ENCODE measurements around the gene APH1B. TPM values are rescaled to one million over a fixed set of nuclear protein-coding genes. Genes with fewer than 3 reads are reported as not detected.

Gene APH1B
- polyA plus RNA-seq, 3 donors: 16.1 to 20.0 (median 17.7) TPM

GRCh38 chr15:63244976-63245645, 32.3 kb upstream of the APH1B start:
- DNase-seq (ENCODE audit: extremely low read depth in 1 of 11, low read depth in 9 of 11, low spot score in 4 of 11): no peak

- DNase-seq (ENCODE audit: extremely low read depth in 1 of 11, low read depth in 9 of 11, low spot score in 4 of 11): no peak
Measured at GRCh38 chr15:63246691-63247469, 30.5 kb upstream of the APH1B start.

DNA sequence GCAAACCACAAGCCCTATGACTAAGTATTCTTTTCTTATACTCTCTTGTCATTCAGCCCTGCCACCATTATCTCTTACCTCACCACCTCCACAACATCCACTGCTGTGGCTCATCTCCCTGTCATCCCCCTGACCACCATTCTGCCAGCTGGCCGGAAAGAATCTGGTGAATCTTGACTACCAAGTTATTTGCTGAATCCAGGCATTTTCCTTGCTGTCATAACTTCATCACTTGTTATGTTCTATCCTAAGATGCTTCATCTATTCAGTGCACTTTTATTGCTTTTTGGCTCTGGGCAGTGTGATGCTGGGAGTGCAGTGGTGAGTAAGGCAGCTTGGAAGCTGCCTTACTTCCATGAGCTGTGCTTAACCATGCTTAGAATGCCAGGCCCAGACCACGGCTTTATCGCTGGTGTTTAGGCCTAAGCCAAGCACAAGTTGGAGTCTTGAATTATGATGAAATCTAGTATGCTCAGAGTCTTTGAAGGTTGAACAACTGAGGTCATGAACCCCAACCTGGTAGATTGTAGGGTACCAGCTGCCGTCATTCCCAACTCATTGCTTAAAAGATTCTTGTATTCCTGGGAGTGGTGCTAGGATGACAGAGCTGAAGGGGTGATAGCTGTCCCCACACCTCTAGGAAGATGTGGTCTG, 27.0 kb upstream of the APH1B start:
- DNase-seq (ENCODE audit: extremely low read depth in 1 of 11, low read depth in 9 of 11, low spot score in 4 of 11): no peak

GRCh38 chr15:63251701-63252100, 25.7 kb upstream of the APH1B start:
- DNase-seq (ENCODE audit: extremely low read depth in 1 of 11, low read depth in 9 of 11, low spot score in 4 of 11): no peak

DNA sequence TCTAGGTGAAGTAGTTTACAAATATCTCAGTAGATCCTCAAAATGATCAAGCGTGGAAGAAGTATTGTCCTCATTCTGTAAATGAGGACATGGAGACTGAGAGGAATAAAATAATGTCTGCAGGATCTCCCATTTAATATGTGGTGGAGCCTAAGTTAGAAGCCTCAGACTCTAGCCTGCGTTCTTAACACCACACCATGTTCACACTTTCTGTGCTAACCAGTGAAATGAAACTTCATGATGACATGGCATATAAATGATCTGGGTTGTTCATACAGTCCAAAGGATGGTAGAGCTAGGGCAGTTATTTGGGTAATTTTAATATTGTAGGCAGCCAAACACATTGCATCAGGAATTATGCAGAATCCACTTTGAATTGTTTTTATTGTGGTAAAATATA, 25.1 kb upstream of the APH1B start:
- no peak for DNase-seq (ENCODE audit: extremely low read depth in 1 of 11, low read depth in 9 of 11, low spot score in 4 of 11)

GRCh38 chr15:63254991-63255390, 22.4 kb upstream of the APH1B start:
- DNase-seq (ENCODE audit: extremely low read depth in 1 of 11, low read depth in 9 of 11, low spot score in 4 of 11): no peak

DNA sequence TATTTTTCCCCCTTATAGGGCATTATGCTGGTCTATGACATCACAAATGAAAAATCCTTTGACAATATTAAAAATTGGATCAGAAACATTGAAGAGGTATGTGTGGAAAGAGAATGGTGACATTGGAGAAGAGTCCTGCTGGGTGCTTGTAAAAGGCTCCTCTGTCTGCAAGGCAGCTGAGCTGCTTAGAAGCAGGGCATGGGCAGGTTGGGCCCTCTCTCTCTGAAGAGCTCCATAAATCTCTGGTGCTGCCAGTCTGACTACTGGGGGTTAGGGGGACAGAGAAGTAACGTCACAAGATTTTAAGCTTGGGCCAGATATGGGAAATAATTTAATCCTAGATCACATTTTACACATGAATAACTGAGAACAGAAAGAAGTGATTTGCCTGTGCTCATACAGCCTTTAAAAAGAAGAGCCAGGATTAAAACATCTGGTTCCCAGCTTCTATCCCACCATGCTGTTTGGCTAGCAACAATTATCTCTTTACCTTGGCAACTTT, 21.9 kb upstream of the APH1B start:
- no peak for DNase-seq (ENCODE audit: extremely low read depth in 1 of 11, low read depth in 9 of 11, low spot score in 4 of 11)

DNA sequence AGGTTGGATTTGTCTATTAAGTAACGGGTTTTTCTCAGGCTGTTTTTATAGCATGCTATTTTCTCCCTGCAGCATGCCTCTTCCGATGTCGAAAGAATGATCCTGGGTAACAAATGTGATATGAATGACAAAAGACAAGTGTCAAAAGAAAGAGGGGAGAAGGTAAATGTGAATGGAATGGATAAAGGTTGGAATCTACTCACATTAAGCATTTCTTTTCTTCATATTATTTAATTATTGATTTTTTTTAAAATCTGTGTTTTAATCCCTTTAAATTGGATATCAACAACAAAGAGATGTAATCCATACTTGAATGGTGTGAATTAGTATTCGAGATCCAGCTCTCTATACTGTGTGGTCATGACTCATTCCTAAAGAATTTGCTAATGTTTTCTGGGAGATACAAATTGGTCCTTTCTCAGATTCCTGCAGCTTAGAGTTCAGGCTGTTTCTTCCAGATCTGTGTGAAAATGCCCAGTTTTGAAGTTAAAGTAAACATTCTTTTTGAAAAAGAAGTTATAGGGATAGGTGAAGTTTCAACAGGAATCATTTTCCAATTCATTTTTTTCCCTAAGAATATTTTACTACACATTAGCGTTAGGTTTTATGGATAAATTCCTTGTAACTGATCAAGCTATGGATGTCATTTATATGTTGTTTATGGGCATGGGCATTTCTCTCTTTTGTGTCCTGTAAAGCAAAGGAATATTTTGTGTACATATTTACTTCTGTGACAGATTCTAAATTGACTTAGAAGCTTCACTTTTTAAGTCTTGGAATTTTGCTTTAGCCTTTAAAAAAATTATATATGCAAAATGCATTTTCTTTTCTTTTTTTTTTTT, 20.8 kb upstream of the APH1B start:
- DNase-seq (ENCODE audit: extremely low read depth in 1 of 11, low read depth in 9 of 11, low spot score in 4 of 11): no peak

- DNase-seq (ENCODE audit: extremely low read depth in 1 of 11, low read depth in 9 of 11, low spot score in 4 of 11): no peak
Measured at GRCh38 chr15:63258658-63259057, 18.7 kb upstream of the APH1B start.

GRCh38 chr15:63260791-63261190, 16.6 kb upstream of the APH1B start:
- no peak for DNase-seq (ENCODE audit: extremely low read depth in 1 of 11, low read depth in 9 of 11, low spot score in 4 of 11)

DNA sequence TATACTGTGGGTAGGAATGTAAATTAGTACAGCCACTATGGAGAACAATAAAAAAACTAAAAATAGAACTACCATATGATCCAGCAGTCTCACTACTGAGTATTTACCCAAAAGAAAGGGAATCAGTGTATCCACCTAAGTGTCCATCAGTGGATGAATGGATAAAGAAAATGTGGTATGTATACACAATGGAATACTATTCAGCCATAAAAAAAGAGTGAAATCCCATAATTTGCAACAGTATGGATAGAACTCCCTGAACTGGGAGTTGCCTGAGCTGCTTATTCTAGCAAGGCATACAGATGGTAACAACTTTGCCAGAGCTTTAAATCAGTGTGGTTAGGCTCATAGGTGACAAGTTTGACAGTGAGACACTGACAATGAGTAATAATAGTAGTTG, 16.1 kb upstream of the APH1B start:
- DNase-seq (ENCODE audit: extremely low read depth in 1 of 11, low read depth in 9 of 11, low spot score in 4 of 11): no peak

DNA sequence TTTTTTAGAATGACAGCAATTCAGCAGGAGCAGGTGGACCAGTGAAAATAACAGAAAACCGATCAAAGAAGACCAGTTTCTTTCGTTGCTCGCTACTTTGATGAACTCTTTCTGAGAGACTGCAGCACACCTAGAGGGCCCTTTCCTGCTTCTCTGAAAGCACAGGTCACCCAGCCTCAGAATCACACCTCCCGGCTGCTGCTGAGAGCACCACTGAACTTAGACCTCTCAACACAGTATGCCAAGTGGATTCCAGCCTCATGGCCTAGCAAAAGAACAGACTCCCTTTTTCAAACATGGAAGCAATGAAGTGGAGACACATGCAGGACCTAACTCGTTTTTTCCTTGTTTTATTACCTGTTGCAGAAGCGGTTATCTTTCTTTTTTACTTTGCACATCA, 13.9 kb upstream of the APH1B start:
- no peak for DNase-seq (ENCODE audit: extremely low read depth in 1 of 11, low read depth in 9 of 11, low spot score in 4 of 11)

DNA sequence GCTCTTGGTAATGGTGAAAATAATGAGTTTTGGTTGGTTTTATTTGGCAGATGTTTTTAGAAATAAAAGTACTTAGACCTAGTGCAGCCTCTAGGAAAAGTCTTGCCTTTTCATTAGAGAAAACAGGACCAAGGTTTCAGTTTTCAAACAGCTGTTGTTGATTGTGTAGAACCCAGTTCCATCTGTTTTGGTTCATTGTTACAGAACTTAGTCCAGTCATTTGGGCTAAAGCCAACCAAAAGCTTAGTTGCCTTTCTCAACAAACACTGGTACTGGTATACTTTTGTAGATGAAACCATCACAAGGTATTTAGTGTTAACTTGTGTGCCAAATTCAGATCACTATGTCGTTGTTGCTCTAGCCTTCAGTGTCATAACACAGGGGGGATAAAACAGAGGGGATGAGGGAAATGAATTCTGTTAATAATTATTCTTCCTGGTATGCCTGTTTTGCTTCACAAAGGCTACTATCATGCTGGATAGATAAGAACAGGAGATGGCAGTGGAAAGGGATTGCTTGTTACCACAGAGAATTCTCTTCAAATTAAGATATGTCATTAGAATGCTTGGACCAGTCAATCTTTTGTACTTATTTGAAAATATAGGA, 12.6 kb upstream of the APH1B start:
- DNase-seq (ENCODE audit: extremely low read depth in 1 of 11, low read depth in 9 of 11, low spot score in 4 of 11): no peak

DNA sequence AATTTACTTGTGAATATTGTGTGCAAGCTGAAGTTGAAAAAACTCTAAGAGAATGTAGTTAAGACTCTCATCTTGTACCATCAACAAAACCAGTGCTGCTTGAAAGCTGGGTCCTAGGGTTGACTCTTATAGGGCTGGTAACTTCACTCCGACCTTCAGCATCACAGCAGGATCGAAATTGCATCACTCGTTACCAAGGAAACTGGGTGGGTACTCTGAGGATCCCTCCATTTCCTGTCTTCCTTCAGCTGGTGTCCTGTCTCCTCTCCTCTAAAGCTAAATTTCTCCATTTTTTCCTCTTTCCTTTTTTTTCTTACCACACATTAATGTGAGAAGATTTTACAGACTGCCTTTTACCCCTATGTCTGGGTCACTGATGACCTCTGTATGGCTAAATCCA, 3.0 kb upstream of the APH1B start:
- DNase-seq (ENCODE audit: extremely low read depth in 1 of 11, low read depth in 9 of 11, low spot score in 4 of 11): no peak

DNA sequence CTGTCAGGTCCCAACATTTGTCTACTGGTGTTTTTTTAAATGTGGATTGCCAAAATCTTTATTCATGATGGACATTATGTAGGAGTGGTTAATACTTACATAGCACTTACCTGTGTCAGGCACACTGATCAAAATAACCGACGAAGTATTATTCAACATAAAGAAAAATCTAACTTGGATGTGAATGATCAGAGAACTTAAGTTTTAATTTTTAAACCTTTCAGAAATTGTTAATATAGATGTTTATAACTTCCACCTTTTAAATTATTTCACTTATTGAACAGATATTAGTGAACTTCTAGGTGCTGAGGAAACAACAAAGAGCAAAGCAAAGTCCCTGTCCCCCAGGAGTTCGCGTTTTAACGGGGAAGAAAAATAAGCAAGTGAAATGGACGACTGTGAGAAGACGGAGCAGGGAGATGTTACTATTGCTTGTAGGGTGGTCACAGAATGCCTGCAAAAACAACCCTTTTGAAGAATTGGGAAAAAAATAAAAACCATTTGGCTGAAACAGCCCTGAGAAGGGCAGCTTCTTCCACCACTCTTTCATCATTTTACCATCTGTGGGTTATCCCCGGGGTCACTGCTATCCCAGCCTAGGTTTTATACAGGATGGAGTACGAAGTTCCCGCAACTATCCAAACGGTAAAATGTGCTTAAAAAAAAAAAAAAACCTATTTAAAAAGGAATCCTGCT, 915 bp upstream of the APH1B start:
- DNase-seq (ENCODE audit: extremely low read depth in 1 of 11, low read depth in 9 of 11, low spot score in 4 of 11): no peak

DNA sequence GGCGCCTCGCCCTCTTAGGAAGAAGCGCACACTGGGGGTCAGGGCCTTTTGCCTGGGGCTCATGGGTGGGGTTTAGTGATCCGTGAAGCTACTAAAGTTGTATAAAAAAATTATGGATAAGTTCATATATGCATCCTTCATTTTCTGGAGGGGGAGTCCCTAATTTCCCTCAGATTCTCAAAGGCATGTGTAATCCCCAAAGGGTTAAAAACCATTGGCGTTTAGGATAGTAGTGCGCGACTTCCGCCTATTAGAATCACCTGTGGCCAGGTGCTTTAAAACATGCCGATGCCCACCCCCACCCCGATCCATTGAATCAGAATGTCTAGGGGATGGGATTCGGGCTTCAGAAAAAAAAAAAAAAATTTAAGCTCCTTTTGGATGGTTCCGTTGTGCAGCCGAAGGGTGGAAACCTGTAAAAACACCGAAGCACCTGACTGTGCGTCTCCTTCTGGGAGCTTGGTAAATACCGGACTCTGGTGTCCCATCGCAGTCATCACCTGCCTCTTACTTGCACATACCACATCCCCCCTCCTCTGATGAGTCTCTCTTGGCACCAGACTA, 570 bp downstream of the APH1B start:
- no peak for DNase-seq (ENCODE audit: extremely low read depth in 1 of 11, low read depth in 9 of 11, low spot score in 4 of 11)

DNA sequence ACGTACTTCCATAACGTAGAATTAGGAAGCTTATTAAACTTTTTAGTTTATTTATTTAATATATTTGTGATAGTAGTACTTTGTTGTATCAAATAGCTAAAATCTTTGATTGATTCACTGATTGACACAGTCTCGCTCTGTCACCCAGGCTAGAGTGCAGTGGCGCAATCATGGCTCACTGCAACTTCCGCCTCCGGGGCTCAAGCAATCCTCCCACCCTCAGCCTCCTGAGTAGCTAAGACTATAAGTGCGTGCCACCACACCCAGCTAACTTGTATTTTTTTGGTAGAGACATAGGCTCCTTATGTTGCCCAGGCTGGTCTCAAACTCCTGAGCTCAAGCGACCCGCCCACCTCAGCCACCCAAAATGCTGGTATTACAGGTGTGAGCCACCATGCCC, 5.7 kb downstream of the APH1B start:
- no peak for DNase-seq (ENCODE audit: extremely low read depth in 1 of 11, low read depth in 9 of 11, low spot score in 4 of 11)

GRCh38 chr15:63284335-63284734, 6.9 kb downstream of the APH1B start:
- no peak for DNase-seq (ENCODE audit: extremely low read depth in 1 of 11, low read depth in 9 of 11, low spot score in 4 of 11)

All from renal cortex interstitium (tissue), 11 donors.